ENCODE results near the gene EDIL3.

- TF ChIP-seq TAF1 (IDR thresholded peaks at IDR 0.05; ENCODE audit: borderline replicate concordance, low read depth, low read length), result no peak
- no peak for TF ChIP-seq POLR2AphosphoS5 (IDR thresholded peaks at IDR 0.05; ENCODE audit: low read depth, low read length)
These were observed 1.3 kb downstream of the EDIL3 start for GRCh38 chr5:84383296-84383815.
